HG03469 (cell line): ENCODE data around the gene FHOD3.

ENCODE experiments used
- ATAC-seq: cut with Tn5 transposase; IDR thresholded peaks from one replicate; pipeline ENCODE4 v1.9.1; 2021; ENCODE audit warnings: mild to moderate bottlenecking, moderate library complexity, moderate number of reproducible peaks; ENCODE audit not compliant: unreplicated experiment

Gene FHOD3

DNA sequence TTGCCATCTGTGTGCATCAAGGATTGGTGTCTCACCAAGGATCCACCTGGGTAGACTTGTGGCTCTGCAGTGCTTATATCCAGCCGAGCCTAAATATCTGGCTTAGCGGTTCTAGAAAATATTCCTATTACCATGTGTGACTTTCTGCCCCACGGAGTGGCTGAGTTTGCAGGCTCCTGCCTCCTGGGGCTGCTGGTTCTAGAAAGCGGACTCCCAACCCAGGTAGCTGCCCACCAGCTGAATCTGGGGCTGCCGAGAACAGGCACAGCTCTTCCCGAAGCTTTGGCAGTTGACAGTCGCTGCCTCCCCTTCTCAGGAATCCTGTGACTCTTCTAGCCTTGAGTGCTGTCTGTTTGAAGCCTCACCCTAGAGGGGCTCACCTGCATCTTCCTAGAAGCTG, 426.7 kb downstream of the FHOD3 start:
- no peak for ATAC-seq

DNA sequence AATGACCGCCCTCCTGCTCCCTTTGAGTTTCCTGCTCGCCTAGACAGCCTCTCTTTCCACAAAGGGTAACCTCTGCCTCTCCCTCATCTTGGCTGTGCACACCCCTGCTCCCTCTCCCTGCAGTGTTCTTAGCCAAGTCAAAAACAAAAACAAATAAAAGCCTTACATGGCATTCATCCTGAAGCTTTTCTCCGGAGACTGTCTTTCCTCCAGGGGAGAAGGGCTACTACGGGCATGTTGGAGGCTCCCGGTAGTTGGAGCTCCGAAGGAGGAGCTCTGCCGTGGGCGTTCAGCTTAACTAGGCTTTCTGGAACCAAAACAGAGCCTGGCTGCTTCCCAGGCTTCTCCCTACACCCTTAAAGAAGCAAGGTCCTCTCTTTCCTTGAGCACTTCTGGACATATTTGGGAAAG, 427.1 kb downstream of the FHOD3 start:
- no peak for ATAC-seq

DNA sequence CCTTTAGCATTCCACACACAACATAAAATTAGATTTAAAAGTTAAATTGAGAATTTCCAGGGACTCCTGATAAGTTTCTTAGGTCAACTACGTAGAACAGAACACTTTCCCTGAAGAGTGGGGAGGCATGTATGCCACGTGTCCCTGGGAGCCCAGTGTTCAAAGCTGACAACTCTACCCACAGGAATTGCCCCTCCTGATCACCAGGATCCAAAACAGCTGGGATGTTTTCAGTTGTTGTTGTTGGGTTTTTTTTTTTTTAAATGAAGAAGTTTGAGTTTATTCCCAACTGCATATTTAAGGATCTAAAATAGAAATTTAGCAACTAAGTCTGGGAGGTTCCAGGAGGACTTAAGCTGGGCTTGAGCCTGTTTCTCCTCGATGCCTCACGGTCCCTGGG, 430.8 kb downstream of the FHOD3 start:
- ATAC-seq, result no peak

DNA sequence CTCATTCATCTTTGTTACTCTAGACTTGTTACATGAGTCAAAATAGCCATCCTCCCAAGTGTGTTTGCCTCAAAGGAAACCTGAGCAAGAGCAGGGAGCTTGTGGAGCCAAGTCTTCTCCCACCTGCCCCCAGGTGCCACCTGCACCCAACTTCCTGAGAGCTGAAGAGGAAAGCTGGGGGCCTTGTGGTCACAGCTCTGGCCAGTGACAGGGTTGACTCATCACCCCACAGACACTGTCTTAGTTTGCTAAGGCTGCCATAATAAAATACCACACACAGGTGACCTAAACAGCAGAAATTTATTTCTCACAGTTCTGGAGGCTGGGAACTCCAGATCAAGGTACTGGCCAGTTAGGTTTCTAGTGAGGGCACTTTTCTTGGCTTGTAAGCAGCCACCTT, 431.7 kb downstream of the FHOD3 start:
- ATAC-seq, result no peak

DNA sequence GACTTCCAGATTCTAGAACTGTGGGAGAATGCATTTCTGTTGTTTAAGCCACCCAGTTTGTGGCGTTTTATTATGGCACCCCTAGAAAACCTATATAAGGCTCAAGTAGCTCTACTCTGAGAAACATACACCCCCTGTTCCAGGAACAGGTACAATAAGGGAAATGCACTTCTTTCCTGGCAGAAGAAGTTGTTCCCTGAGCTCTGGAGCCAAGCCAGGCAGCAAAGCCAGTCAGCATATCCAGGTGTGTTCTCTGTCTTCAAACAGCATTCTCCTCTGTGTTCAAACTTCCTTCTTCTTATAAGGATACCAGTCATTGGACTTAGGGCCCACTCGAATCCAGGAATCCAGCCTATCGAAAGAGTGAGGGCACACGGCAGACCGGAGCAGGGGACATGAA, 434.8 kb downstream of the FHOD3 start:
- no peak for ATAC-seq

DNA sequence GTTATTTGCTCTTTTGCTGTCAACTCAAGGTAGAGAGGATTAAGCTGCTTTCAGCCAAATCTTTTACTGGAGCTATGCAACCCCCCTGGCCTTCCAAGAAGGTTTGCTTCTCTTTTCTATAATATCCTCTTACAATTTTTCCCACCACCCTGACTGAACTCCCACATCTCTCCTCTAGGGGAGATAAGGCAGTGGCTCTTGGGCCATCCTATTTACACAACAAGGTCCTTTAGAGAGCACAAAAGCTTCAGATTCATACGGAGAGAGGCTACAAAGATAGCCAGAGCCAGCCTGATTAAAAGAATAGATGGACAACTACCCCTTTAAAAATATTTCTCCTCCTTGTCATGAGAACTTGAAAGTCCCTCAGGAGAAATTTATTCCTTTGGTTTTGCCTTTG, 435.6 kb downstream of the FHOD3 start:
- ATAC-seq, result no peak

GRCh38 chr18:36734596-36734995, 437.1 kb downstream of the FHOD3 start:
- no peak for ATAC-seq

DNA sequence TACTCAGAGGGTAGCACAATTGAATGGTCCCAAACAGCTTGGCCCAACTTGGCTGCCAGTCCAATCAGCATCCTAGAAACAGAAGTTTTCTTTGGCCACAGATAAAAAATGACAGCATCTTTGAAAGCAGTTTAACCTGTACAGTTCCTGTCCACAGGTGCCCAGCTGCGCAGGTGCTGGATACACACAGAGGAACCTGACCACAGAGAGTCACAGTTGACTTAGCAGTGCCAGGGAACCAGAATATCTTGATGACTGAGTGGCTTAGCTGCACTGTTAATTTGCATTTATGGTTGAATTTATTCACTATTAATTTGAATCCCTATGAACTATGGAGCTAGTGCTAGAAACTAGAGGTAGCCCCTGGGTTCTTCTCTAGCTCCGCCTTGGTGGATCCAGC, 437.6 kb downstream of the FHOD3 start:
- peak; percentile 74 for ATAC-seq

GRCh38 chr18:36736094-36736493, 438.6 kb downstream of the FHOD3 start:
- no peak for ATAC-seq

GRCh38 chr18:36737316-36737715, 439.8 kb downstream of the FHOD3 start:
- ATAC-seq, result no peak

DNA sequence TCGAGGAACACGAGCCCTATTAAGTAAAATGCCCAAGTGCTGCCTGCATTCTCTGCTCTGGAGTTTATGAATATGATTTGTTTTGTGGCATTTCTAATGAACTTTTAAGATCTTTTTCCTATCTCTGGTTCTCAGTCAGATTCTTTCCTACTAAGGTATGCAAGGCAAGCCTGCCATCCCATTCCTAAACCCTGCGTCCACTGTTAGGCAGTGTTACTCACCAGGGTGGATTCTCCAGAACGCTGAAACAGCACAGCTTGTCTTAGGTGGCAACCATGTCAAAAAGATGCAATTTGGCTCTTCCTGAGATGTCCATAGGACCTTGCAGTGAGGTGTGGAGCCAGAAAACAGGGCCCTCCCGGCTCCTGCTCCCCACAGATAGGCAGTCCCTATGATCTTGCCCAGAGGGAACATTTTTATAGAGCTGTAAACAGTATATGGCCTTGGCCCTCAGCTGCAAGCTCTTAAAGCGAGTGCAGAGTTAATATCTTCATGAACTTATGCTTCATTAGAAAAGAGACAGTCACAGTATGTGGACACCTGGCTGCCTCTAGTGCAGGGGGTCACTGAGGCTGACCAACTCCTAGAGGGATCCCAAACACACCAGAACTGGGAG, 446.9 kb downstream of the FHOD3 start:
- no peak for ATAC-seq

- no peak for ATAC-seq
Observed at GRCh38 chr18:36745219-36745975, 447.9 kb downstream of the FHOD3 start.

DNA sequence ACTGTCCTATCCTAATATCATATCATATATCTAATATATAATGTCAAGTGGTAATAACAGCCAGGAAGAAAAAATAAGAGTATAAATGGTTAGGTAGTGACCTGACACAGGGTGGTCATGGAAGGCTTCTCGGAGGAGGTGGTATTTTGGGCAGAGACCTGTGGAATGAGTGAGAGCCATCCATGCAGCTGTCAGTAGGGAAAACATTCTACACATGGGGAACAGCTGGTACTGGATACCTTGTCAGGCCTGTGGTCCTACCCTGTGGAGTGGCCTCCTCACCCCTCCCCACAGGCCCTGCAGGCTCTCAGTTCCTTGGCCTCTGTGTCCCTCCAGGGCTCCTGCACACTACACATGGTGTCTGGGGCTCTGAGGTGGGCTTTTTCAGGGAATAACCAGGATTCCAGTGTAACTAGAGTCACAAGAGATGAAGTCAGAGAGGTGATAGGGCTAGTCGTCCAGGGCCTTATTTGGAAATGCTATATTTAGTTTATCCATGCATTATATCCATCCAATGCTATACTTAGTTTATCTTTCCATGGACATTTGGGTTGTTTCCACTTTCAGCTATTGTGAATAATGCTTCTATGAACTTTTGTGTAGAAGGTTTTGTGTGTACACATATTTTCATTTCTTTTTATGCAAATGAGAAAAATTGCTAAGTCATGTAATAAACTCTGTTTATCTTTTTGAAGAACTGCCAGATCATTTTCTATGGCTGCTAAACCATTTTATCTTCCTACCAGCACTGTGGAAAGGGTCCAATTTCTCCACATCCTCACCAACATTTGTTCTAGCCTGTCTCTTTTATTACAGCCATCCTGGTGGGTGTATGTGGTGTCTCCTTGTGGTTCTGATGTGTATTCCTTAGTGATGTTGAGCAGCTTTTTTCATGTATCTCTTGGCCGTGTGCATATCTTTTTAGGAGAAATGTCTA, 455.7 kb downstream of the FHOD3 start:
- no peak for ATAC-seq

GRCh38 chr18:36756242-36756641, 458.7 kb downstream of the FHOD3 start:
- ATAC-seq, result no peak

DNA sequence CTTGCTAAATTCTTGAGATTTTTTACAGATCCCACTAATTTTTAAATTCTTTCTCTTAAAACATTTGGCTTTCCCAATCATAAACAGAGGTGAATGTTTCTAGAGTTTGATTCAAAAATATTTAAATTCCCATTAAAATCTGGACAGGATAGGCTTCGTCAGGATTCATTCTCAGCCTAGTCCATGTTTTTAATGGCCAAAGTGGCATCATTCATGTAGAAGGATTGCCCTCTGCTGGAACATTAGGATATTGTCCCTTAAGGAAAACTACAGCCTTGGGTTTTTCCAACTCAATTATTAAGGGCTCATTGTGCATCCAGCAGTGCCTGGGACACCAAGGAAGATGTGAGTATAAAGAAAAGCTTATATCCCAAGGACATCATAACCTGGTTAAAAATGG, 459.6 kb downstream of the FHOD3 start:
- no peak for ATAC-seq

GRCh38 chr18:36757991-36758390, 460.5 kb downstream of the FHOD3 start:
- no peak for ATAC-seq

- ATAC-seq, result no peak
Observed at GRCh38 chr18:36758623-36759022, 461.1 kb downstream of the FHOD3 start.

GRCh38 chr18:36759167-36759776, 461.8 kb downstream of the FHOD3 start:
- no peak for ATAC-seq

- ATAC-seq, result no peak
Observed at GRCh38 chr18:36760598-36760997, 463.1 kb downstream of the FHOD3 start.

DNA sequence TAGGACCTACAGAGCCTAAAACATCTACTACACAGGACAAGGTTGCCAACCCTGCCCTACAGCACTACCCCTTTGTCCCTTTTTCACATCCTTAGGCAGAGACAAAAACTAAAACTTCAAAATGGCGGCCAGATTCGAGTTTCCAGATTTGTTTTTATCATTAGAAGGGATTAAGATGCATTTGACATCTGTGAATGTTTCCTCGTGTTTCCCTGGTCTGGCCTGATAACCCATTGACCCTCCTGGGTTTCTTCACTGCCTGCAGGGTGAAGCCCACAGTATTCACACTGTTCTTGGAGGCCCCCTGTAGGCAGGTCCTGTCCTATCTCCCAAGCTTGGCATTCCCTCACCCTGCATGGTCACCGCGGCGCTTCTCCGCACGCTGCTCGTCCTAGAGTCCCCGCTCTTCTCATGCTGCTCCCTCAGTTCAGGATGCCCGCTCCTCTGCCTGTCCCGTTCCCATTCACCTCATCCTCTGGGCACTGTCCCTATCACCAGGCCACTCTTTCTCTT, 463.7 kb downstream of the FHOD3 start:
- ATAC-seq, result no peak

DNA sequence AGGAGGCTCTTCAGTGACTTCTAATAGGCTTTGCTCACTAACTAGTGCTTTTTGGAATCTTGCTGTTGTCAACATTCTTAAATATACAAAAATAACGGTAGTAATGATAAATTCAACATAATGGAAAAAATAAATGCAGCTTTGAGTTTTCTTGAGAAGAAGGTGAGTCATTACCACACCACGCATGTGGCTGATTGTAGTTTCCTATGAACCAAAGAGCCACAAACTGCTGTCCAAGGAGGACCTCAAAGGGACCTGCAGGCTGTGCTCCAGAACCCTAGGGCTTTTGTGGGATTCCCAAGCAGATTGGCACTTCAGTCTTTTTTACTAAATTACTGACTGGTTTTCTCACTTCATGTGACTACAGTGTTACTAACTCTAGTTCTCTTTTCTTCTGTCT, 464.6 kb downstream of the FHOD3 start:
- no peak for ATAC-seq
